Measurements from ENCODE around the gene ZXDC.

ZXDC gene

DNA sequence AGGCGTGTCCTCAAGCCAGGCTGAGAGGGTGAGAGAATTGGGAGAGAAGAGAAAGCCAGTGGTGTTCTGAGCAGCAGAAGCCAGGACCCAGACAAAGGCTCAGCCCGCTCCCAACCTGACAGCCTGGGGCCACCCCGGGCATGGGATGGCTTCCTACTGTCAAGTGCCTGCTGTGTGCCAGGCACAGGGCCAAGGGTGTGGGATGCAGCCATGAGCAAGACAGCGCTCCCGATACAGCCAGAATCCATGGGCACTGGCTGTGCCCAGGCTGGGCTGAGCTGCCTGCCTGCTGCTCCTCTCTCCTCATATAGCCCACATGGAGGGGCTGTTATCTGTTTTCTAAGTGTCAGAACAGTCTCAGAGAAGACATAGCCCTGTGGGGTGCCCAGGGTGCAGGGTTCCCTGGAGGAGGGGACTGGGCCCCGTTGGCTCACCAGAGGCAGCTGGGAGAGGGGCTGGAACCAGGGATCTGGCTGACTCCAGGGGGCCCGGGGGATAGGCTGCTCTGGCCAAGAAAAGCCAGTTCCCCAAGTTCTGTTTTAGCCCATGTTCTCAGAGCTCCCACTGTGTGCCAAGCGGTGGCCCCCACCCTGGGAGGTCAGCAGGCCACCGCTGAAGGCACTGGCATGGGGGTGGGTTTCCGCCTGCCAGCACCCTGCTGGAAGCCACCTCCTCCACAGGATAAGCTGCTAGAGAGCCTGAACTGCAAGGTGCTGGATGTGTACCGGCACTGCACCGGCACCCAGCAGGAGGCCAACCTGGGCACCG lies 42.0 kb downstream of the ZXDC start:
- peak; percentile 9 for DNase-seq

GRCh38 chr3:126433105-126433430 lies 42.6 kb downstream of the ZXDC start:
- no peak for DNase-seq

GRCh38 chr3:126432361-126433104 lies 43.2 kb downstream of the ZXDC start:
- no peak for DNase-seq

DNA sequence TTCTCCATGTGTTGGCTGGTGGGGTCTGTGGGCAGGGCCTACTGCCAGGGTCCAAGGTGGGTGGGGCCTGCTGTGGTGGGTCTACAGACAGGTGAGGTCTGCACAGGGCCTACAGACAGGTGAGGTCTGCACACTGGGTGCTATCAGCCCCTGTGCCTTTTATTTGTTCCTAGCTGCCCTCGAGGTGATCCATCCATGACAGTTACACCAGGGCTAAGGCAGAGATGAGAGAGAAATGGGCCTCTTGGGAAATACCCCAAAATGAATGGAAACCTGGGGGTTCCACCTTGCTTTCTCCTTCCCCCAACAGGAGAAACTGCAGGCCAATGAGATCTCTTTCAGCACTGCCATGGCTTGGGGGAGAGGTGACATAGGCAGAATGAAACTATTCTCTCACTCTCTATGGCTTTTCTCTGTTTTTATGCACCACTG lies 44.6 kb downstream of the ZXDC start:
- no peak for DNase-seq

- no peak for DNase-seq
Measured at GRCh38 chr3:126424751-126425150, 50.9 kb downstream of the ZXDC start.

DNA sequence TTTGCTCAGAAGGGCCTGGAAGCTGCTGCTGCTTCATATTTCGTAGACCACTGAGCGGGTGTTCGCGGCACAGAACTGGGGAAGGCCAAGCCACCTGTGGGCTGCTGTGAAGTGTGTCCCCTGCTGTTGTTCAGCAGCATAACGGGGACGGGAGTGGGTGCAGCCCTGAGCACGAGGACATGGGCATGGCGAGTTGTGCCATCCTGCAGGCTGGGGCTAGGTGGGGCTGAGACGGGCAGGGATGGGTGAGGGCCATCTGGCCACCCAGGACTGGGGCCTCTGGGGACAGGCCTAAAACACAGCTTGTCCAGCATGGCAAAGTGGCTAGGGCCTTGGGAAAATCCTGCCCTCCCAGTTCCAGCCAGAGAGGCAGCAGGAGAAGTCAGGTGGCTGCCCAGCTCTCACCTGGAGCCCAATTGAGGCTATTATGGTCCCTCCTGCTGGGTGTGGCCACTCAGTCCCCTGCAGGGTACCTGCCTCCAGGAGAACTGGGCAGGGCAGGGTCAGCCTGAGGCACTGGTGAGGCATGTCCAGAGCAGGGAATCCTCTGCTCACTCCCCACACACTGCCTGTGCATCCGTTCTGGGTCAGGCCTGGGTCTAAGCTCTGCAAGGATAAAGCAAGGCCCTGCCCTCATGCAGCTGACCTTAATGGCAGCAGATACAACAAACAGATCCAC lies 51.5 kb downstream of the ZXDC start:
- DNase-seq = no peak

DNA sequence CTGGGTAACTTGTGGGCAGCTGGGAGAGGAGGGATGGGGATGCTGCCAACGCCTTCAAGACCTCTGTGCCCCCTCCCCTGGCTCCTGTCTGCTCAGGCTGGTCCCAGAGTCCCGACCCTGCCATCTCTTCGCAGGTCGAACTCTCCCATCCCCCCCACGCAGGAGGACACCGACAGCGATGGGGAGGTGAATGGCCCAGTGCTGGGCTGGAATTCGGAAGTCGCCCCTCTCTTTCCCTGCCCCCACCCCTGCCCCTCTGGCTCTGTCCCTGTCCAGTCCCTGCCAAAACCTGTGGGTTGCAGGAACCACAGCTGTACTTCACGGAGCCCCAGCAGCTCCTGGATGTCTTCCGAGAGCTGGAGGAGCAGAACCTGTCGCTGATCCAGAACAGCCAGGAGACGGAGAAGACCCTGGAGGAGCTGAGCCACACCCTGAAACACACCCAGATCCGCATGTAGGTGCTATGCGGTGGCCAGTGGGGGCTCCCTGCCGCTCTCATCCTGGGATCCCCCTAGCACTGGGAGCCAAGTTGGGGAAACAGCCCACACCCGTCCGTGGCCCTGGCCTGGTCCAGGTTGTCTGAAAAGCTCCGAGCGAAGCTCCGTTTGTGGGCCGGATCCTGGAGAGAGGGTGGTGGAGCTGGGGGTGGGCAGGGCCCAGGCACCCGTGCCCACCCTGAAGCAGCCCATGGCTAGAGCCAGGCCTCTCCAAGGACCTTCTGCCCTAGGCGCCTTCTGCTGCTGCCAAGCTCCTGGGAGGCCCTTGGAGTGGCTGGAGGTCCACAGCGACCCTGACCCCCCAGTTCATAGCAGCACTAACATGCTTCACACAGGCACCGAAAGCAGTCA lies 52.3 kb downstream of the ZXDC start:
- DNase-seq = peak; percentile 12

DNA sequence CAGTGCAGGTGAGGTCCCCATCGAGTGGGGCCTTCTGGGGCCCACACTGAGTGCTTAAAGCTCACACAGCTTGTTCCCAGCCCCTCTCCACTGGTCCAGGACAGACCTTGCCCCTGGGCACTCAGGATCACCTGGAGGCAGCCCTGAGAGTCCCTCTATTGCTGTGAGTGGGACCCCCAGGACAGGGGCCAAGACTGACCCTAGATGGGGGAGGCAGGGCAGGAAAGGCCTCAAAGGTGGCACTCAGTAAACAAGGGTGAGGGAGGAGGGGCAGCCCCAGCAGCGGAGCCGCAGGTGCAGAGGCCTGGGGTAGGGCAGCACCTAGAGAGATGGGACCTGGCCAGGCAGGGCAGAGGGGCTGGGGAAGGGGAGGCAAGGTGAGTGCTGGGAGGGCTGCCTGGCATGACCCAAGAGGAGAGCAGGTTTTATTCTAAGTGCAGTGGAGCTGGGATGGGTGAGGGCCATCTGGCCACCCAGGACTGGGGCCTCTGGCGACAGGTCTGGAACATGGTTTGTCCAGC lies 53.1 kb downstream of the ZXDC start:
- no peak for DNase-seq

- DNase-seq = no peak
Measured at GRCh38 chr3:126422121-126422520, 53.6 kb downstream of the ZXDC start.

DNA sequence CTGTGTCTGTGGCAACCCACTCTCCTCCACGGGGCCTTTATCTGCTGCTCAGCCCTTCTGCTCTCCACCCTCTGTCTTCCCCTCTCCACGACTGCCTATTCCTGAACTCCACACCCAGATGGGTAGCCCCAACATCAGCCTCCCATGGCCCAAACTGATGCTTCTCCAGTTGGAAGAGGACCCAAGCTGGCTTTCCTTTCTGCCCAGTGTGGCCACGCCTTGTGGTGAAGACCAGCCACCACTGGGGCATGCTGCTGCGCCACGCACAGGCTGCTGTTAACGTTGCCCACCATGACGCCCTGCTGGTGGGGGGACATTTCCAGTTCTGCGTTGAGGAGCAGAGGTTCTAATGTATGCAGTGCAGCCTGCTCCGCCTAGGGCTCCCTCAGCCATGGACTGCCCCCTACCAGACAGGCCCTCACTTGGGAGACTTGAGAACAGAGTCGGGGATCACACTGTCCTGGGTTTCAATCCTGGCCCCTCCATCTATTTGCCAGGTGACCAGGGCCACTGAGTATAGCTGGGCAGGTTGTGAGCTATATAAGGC lies 54.0 kb downstream of the ZXDC start:
- no peak for DNase-seq

GRCh38 chr3:126419886-126420786 lies 55.6 kb downstream of the ZXDC start:
- no peak for DNase-seq

- no peak for DNase-seq
Measured at GRCh38 chr3:126419151-126419703, 56.5 kb downstream of the ZXDC start.

- no peak for DNase-seq
Measured at GRCh38 chr3:126418661-126419131, 57.0 kb downstream of the ZXDC start.

DNA sequence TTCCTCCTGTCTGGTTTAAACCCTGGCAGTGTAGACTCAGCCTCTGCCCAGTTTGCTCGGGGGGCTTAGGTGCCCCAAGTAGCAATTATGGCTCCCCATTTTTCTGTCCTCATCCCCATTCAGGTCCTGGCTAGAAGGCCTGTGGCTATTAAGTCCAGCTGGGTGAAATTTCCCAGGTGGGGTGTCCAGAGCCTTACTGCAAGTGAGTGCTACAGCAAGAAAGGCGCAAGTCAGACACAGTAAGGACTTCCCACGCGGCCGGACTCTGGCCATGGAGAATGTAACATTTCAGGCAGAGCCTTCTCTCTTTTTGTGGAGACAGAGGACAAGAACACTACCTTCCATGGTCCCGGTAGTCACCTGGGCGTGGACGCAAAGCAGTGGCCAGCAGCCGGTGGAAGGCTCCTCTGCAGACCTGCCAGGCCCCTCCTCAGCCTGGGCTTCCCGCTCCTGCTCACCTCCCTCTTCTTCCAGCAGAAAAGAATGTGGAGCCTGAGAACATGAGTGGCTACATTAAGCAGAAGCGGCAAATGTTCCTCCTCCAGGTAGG lies 57.6 kb downstream of the ZXDC start:
- DNase-seq = no peak

DNA sequence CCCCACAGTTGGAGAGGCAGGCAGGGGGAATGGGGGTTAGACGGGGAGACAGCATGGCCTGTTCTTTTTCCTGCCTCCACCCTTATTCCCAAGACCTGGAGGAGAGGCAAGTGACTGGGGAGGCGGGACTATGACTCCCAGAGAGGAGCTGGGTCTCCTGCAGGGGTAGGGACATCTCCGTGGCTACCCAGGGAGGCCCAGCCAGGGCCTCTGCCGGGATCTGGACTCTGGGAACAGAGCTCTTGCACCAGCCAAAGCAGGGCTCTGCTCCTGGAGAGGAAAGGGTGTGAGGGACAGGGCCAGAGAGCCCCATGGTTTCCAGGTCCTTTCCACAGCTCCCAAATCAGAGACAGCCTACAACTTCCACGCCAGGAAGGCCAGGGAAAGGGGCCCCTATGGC lies 58.2 kb downstream of the ZXDC start:
- DNase-seq = no peak

DNA sequence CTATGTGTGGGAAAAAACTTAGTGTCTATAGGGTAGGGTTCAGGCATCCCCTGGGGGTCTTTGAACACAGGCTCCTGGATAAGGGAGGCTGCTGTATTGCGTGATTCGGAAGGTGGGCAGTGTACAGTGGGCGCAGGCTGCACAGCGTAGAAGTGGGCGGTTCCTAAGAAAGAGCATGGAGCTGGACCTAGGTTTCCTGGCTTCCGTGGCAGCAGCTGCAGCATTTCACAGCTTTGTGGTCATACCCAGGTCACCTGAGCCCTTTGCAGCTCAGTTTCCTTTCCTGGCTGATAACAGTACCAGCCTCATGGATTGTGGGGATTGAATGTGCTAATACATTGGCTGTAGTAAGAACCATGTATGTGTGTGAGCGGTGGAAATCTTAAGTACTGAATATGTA lies 58.7 kb downstream of the ZXDC start:
- DNase-seq = no peak

GRCh38 chr3:126415661-126416591 lies 59.8 kb downstream of the ZXDC start:
- DNase-seq = no peak

- no peak for DNase-seq
Measured at GRCh38 chr3:126414961-126415660, 60.6 kb downstream of the ZXDC start.

DNA sequence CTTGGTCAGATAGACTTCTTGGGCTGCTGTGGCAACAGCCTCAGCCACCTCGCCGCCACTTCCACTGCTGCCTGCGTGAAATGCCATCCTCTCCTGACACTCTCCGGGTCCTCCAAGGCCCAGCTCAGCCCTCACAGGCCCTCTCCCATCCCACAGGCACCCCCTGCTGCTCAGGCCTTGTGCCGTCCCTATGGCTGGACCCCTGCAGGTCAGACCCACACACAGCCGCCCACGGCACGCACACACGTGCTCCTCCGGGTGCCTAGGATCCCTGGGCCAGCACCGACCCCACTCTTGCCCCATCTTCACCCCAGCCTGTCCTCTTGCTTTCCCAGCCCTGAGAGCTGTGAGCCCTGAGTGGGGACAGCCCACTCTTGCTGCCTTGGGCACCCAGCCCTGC lies 61.3 kb downstream of the ZXDC start:
- no peak for DNase-seq
